ENCODE data around the gene BAHD1.

GRCh38 chr15:40456299-40456712, 15.6 kb downstream of the BAHD1 start:
- TF ChIP-seq CTCF (IDR thresholded peaks at IDR 0.05; ENCODE audit: poor library complexity) (no peak), EZH2phosphoT487 (IDR thresholded peaks at IDR 0.05; ENCODE audit: low read depth, severe bottlenecking, unreplicated experiment) (no peak), EZH2 (IDR thresholded peaks at IDR 0.05; ENCODE audit: borderline replicate concordance) (no peak)
